Transverse colon (tissue), 4 donors: Measurements from ENCODE around the gene LINGO3.

ENCODE experiments used
- CTCF ChIP-seq, 5 experiments: fragments of 200-600 bp in 3 of 5; fragments of 450-650 bp in 2 of 5; sonication (generic) in 3 of 5; IDR thresholded peaks; 1 replicate in 2 of 5; 2 replicates in 3 of 5; pipeline ENCODE4 v1.5.1; 2016 to 2017; ENCODE audit warnings: antibody characterized with exemption in 5 of 5, inconsistent platforms in 3 of 5, mild to moderate bottlenecking in 2 of 5, moderate library complexity in 1 of 5
- POLR2AphosphoS5 ChIP-seq, 3 donors: sonication (generic); formaldehyde crosslinking; IDR thresholded peaks; one replicate each; pipeline ENCODE4 v1.6.1; 2016; ENCODE audit warnings: antibody characterized with exemption in 3 of 3

DNA sequence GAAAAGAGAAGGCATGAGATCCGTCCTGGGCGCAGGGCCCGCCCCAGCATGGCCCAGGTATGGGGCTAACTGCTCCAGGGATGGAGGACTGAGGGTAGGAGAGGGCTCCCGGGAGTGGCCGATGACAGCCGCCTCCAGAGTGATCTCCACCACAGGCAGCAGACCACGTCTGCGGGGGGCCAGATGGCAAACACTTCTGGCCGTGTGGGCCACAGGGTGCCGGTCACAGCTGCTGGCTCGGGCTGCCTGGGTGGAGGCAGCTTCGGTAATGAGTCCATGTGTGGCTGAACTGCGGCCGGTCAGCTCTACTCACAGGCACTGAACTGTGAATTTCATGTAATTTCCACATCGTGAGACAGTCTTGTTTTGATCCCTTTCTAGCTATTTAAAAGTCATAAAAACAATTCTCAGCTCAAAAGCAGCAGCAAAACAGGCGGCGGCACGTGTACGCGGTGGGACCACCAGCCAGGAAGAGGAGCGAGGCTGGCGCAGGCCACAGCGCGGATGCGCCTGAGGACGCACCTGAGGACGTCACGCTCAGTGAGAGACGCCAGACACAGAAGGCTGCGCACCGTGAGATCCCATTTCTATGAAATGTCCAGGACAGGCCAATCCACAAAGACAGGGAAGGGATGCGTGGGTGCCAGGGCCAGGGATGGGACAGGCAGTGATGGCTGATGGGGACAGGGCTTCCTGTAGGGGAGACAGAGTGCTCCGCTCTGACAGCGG is 16.4 kb upstream of the LINGO3 start:
- TF ChIP-seq CTCF (IDR thresholded peaks at IDR 0.05) (no peak), POLR2AphosphoS5 (IDR thresholded peaks at IDR 0.05) (no peak)
